Suprapubic skin (tissue), 4 donors: ENCODE results near the gene KIAA0825. TPM values are rescaled to one million over a fixed set of nuclear protein-coding genes. Genes with fewer than 3 reads are reported as not detected.

Experiments used
- DNase-seq, 2 donors: peaks; one replicate each; pipeline ENCODE4 v3.0.0-alpha.2; 2019; ENCODE audit warnings: low spot score in 2 of 2
- H3K27ac ChIP-seq: fragments of 200-600 bp; sonication (generic); one replicate; pipeline ENCODE4 v1.5.1; 2019
- H3K27me3 ChIP-seq: fragments of 200-600 bp; sonication (generic); one replicate; pipeline ENCODE4 v1.5.1; 2019
- H3K36me3 ChIP-seq: fragments of 200-600 bp; sonication (generic); one replicate; pipeline ENCODE4 v1.5.1; 2019
- H3K4me1 ChIP-seq: fragments of 200-600 bp; sonication (generic); one replicate; pipeline ENCODE4 v1.5.1; 2019
- H3K4me3 ChIP-seq: fragments of 200-600 bp; sonication (generic); one replicate; pipeline ENCODE4 v1.5.1; 2019; ENCODE audit warnings: mild to moderate bottlenecking
- H3K9me3 ChIP-seq: fragments of 200-600 bp; sonication (generic); one replicate; pipeline ENCODE4 v1.5.1; 2019
- CTCF ChIP-seq, 2 donors: fragments of 200-600 bp in 1 of 2; fragments of 450-650 bp in 1 of 2; sonication (generic) in 1 of 2; IDR thresholded peaks; one replicate each; pipeline ENCODE4 v1.5.1; 2016 to 2019; ENCODE audit warnings: antibody characterized with exemption in 2 of 2, mild to moderate bottlenecking in 1 of 2, moderate library complexity in 1 of 2
- EP300 ChIP-seq: sonication (generic); formaldehyde crosslinking; IDR thresholded peaks from one replicate; pipeline ENCODE4 v1.6.1; 2017; ENCODE audit warnings: antibody characterized with exemption
- POLR2A ChIP-seq, 2 donors: fragments of 450-650 bp; IDR thresholded peaks; one replicate each; pipeline ENCODE4 v1.6.1; 2017; ENCODE audit warnings: antibody characterized with exemption in 2 of 2, mild to moderate bottlenecking in 2 of 2, moderate library complexity in 2 of 2
- POLR2AphosphoS5 ChIP-seq, 3 donors: sonication (generic); formaldehyde crosslinking; IDR thresholded peaks; one replicate each; pipeline ENCODE4 v1.6.1; 2017; ENCODE audit warnings: antibody characterized with exemption in 3 of 3
- WGBS: methylation state at CpG from one replicate; pipeline ENCODE4 v1.1.5; 2018; 5-methylcytosine and 5-hydroxymethylcytosine counted together
- total RNA-seq, 4 donors: library from RNA; depleted of rRNA; stranded (reverse); fragments of >200 nt; gene quantifications; one replicate each; pipeline ENCODE4 v1.1.0, GENCODE V29; 2016

KIAA0825 gene
- total RNA-seq, 4 donors from 2014 or later: 3.4 to 5.8 (median 4.5) TPM

- no peaks in the 10 kb centered on the region for H3K27me3 ChIP-seq
- no peaks in the 10 kb centered on the region for H3K36me3 ChIP-seq
- 60% methylated on average over 4 of the region's 4 CpGs for WGBS
- no peak for TF ChIP-seq POLR2A (IDR thresholded peaks at IDR 0.05)
- no peak for TF ChIP-seq POLR2AphosphoS5 (IDR thresholded peaks at IDR 0.05)
- no peak for TF ChIP-seq EP300
- no peak for TF ChIP-seq CTCF (IDR thresholded peaks at IDR 0.05)
- H3K9me3 ChIP-seq: no peaks in the 10 kb centered on the region
- no peaks in the 10 kb centered on the region for H3K4me1 ChIP-seq
- no peak overlapping the region for H3K27ac ChIP-seq
- DNase-seq: no peak
- H3K4me3 ChIP-seq: no peak overlapping the region
These were observed 109.8 kb downstream of the KIAA0825 start for GRCh38 chr5:94508461-94509148.

- DNase-seq: no peak
- H3K4me1 ChIP-seq: no peaks in the 10 kb centered on the region
- H3K9me3 ChIP-seq: no peaks in the 10 kb centered on the region
- H3K36me3 ChIP-seq: no peaks in the 10 kb centered on the region
- no peaks in the 10 kb centered on the region for H3K27me3 ChIP-seq
- WGBS: 62% methylated on average over 3 of the region's 3 CpGs
- H3K4me3 ChIP-seq: no peak overlapping the region
- H3K27ac ChIP-seq: no peak overlapping the region
- no peak for TF ChIP-seq EP300
- TF ChIP-seq POLR2A (IDR thresholded peaks at IDR 0.05): no peak
- no peak for TF ChIP-seq CTCF (IDR thresholded peaks at IDR 0.05)
- TF ChIP-seq POLR2AphosphoS5 (IDR thresholded peaks at IDR 0.05): no peak
These were observed 112.9 kb downstream of the KIAA0825 start for GRCh38 chr5:94505327-94506068.

GRCh38 chr5:94503677-94504076 is 114.7 kb downstream of the KIAA0825 start:
- H3K27me3 ChIP-seq: no peaks in the 10 kb centered on the region
- H3K9me3 ChIP-seq: no peaks in the 10 kb centered on the region
- no peak overlapping the region for H3K4me3 ChIP-seq
- no peaks in the 10 kb centered on the region for H3K4me1 ChIP-seq
- 100% methylated on average over 1 of the region's 1 CpG for WGBS
- H3K36me3 ChIP-seq: no peaks in the 10 kb centered on the region
- no peak for DNase-seq
- TF ChIP-seq EP300 (no peak), CTCF (IDR thresholded peaks at IDR 0.05) (no peak), POLR2A (IDR thresholded peaks at IDR 0.05) (no peak), POLR2AphosphoS5 (IDR thresholded peaks at IDR 0.05) (no peak)
- no peak overlapping the region for H3K27ac ChIP-seq

- no peaks in the 10 kb centered on the region for H3K9me3 ChIP-seq
- no peak for TF ChIP-seq CTCF (IDR thresholded peaks at IDR 0.05)
- no peak for TF ChIP-seq POLR2AphosphoS5 (IDR thresholded peaks at IDR 0.05)
- no peak for TF ChIP-seq EP300
- no peak for TF ChIP-seq POLR2A (IDR thresholded peaks at IDR 0.05)
- DNase-seq: no peak
- no peaks in the 10 kb centered on the region for H3K36me3 ChIP-seq
- no peak overlapping the region for H3K4me3 ChIP-seq
- H3K4me1 ChIP-seq: no peaks in the 10 kb centered on the region
- H3K27me3 ChIP-seq: no peaks in the 10 kb centered on the region
- 83% methylated on average over 1 of the region's 1 CpG for whole genome bisulfite sequencing
- H3K27ac ChIP-seq: no peak overlapping the region
These were observed 117.0 kb downstream of the KIAA0825 start for GRCh38 chr5:94501365-94501764.

- WGBS: 96% methylated on average over 3 of the region's 3 CpGs
- Histone ChIP-seq H3K27ac (no peak overlapping the region), H3K36me3 (no peaks in the 10 kb centered on the region), H3K27me3 (no peaks in the 10 kb centered on the region), H3K4me3 (no peak overlapping the region), H3K9me3 (no peaks in the 10 kb centered on the region), H3K4me1 (no peaks in the 10 kb centered on the region)
- DNase-seq: no peak
- TF ChIP-seq CTCF (IDR thresholded peaks at IDR 0.05) (no peak), EP300 (no peak), POLR2A (IDR thresholded peaks at IDR 0.05) (no peak), POLR2AphosphoS5 (IDR thresholded peaks at IDR 0.05) (no peak)
These were observed 118.6 kb downstream of the KIAA0825 start for GRCh38 chr5:94499806-94500205.
